ENCODE data around the gene GBP6. TPM values are rescaled to one million over a fixed set of nuclear protein-coding genes. Genes with fewer than 3 reads are reported as not detected.
"Not testable (repeated sequence)": the region's sequence is repeated elsewhere in the genome, so short reads cannot be mapped to it uniquely, and the experiment has no call there.

GBP6 gene
- total RNA-seq, 1 experiment from 2014 or later, result not detected

DNA sequence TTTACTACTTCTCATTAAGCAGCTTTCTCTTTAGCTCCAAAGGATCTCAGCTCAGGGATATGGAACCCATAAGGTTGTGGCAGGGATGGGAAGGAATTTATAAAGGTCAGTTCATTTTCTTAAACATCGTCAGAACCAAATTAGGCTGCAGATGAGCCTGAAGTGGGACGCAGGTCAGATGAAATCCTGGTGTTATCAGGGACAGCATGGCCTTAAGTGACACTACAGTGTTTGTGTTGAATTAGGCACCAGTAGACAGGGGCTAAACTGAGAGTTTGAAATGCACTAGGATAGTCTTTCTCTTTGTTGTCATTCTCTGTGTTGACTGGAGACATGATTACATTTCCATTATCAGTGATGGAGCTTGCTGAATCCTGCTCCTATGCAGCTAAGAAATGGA is 43.9 kb downstream of the GBP6 start:
- not testable (repeated sequence) for H3K27me3 ChIP-seq, H3K36me3 ChIP-seq, H3K9me3 ChIP-seq, DNase-seq, H3K4me3 ChIP-seq

DNA sequence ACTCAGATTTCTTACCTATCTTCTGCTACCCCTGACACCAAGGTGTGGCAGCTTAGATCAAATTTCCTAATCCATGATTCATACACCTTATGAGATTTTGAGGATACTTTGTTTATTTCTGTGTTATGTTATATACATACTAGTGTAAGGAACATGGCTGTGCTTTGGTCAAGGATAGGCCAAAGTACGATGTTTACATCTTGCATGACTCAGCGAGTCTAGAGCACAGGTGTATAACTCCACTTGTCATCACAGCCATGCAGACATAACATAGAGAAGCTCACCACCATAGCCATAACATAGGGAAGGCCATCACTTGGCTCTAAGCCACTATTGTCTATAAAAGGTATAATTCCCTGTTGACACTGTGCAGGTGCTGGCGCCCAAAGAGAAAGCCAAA is 61.2 kb downstream of the GBP6 start:
- Histone ChIP-seq H3K27me3 (no peaks in the 10 kb centered on the region), H3K36me3 (no peaks in the 10 kb centered on the region), H3K9me3 (no peaks in the 10 kb centered on the region), H3K4me3 (no peak overlapping the region)
- no peak for DNase-seq

DNA sequence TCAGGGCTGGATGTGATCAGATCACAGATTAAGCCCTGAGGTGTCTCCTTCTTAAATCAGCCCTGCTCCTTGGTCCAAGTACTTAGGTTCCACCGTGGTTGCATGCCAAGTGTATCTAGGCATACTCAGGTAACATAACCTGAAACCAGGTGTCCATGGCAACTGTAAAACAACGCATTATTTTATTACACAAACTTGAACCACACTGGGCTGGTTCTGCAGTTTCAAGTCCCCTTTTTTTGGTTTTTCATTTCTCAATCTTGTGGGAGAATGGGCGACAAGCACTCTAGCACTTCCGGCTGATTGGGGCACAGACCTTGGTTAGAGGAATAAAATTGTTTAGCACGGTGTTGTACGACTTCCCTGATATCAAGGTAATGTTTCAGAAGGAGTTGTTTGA is 65.2 kb downstream of the GBP6 start:
- Histone ChIP-seq H3K27me3 (no peaks in the 10 kb centered on the region), H3K9me3 (no peaks in the 10 kb centered on the region), H3K4me3 (no peak overlapping the region), H3K36me3 (no peaks in the 10 kb centered on the region)
- DNase-seq, result no peak

DNA sequence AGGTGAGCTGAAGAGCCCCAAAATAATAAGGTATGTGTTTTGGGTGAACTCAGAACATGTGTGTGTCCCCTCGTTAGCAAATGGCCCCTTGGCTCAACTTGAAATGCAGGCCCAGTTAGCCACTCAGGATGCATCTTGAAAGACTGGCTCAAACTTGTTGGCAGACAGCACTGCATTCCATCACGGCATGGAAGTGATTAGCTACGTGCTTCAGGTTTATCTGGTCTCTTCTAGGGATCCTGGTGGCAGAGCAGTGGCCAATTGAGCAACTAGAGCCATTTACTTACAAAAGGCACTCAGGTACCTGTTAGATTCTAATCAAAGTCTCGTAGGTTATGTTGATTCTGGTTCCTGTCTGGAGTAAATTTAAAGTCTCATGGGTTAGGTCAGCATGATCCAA is 65.8 kb downstream of the GBP6 start:
- H3K27me3 ChIP-seq, H3K9me3 ChIP-seq, H3K36me3 ChIP-seq, DNase-seq, H3K4me3 ChIP-seq: not testable (repeated sequence)

DNA sequence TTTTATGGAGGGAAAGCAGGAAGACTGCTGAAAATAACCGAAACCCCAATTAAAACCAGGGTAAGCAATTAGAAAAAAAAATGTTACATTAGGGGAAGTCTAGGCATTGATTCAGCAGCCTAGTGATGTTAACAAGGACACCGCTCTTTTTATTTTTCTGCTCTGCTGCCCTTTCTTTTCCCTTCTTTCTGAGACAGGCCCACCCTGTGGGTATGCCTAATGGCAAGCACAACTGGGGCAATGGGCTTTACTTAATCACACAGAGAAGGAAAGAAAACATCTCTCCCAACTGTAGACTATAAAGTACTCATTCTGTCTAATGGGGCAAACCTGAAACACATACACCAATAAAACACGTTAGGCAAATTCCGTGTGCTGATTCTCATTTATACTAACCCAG is 69.6 kb downstream of the GBP6 start:
- Histone ChIP-seq H3K9me3 (no peaks in the 10 kb centered on the region), H3K4me3 (no peak overlapping the region), H3K27me3 (no peaks in the 10 kb centered on the region), H3K36me3 (no peaks in the 10 kb centered on the region)
- DNase-seq, result no peak

DNA sequence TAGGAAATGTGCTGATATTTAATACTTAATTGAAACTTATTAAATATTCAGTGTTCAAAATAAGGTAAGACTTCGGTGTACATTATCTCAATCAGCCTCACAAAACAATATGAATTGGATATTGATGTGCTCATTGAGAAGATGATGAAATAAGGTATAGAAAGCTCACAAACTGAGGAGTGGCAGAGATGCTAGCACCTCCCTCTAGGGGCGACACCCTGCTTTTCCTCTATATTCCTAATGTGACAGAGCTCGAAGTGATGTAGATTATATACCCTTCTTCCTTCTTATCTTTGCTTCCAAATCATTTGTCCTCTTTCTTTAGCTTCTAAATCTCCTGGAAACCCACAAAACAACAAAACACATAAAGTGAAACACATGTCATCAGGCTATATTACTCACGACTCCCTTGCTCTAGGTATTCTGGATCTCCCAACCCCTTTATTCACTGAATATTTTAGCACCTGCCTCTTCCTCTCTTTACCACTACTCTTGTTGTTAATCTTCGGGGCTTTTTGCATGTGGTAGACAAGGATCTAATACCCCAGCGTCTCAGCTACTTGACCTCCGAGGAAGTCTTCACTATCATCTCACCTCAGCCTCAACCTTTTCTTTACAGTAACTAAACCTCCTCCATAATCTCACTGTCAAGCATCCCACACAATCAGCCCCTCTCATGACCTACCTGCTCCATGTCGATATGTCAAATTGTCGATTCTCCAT is 70.4 kb downstream of the GBP6 start:
- H3K9me3 ChIP-seq, H3K4me3 ChIP-seq, H3K36me3 ChIP-seq, H3K27me3 ChIP-seq, DNase-seq: not testable (repeated sequence)

Other genes starting within 250 kb of the GBP6 start
- gene GBP2, start 237.9 kb upstream of the GBP6 start, total RNA-seq (2014; rRNA removed; shearing (Covaris generic); ENCODE audit: low replicate concordance), result 2.2 and 2.3 TPM in 2 replicates
- gene GBP7, start 188.1 kb upstream of the GBP6 start, total RNA-seq (2014; rRNA removed; shearing (Covaris generic); ENCODE audit: low replicate concordance), result not detected in 2 replicates
- gene GBP4, start 165.1 kb upstream of the GBP6 start, total RNA-seq (2014; rRNA removed; shearing (Covaris generic); ENCODE audit: low replicate concordance), result 0.07 and 1.1 TPM in 2 replicates
- gene GBP5, start 91.2 kb upstream of the GBP6 start, total RNA-seq (2014; rRNA removed; shearing (Covaris generic); ENCODE audit: low replicate concordance), result 0.26 and 4.6 TPM in 2 replicates
- 1.1 and 10.3 TPM in 2 replicates for gene LRRC8B, start 160.8 kb downstream of the GBP6 start, total RNA-seq (2014; rRNA removed; shearing (Covaris generic); ENCODE audit: low replicate concordance)